ENCODE measurements around the gene CCDC78.

CCDC78 gene

GRCh38 chr16:709566-710499, 16.4 kb downstream of the CCDC78 start:
- DNase-seq = no peak

DNA sequence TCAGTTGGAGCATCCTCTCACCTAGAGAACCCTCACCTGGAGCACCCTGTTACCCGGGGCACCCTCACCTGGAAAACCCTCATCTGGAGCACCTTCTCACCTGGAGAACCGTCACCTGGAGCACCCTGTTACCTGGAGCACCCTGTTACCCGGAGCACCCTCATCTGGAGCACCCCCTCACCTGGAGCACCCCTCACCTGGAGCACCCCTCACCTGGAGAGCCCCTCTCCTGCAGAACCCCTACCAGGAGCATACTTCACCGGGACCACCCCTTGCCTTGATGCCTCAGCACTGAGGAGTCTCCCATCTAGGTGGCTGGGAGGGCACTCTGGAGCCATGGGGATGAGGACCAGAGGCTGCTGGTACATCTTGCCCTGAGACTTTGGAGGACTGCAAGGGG, 17.3 kb downstream of the CCDC78 start:
- no peak for DNase-seq

- DNase-seq = no peak
These were observed 18.2 kb downstream of the CCDC78 start for GRCh38 chr16:708019-708418.

GRCh38 chr16:707062-707538, 19.1 kb downstream of the CCDC78 start:
- DNase-seq = no peak

GRCh38 chr16:706189-707061, 19.8 kb downstream of the CCDC78 start:
- DNase-seq = no peak

DNA sequence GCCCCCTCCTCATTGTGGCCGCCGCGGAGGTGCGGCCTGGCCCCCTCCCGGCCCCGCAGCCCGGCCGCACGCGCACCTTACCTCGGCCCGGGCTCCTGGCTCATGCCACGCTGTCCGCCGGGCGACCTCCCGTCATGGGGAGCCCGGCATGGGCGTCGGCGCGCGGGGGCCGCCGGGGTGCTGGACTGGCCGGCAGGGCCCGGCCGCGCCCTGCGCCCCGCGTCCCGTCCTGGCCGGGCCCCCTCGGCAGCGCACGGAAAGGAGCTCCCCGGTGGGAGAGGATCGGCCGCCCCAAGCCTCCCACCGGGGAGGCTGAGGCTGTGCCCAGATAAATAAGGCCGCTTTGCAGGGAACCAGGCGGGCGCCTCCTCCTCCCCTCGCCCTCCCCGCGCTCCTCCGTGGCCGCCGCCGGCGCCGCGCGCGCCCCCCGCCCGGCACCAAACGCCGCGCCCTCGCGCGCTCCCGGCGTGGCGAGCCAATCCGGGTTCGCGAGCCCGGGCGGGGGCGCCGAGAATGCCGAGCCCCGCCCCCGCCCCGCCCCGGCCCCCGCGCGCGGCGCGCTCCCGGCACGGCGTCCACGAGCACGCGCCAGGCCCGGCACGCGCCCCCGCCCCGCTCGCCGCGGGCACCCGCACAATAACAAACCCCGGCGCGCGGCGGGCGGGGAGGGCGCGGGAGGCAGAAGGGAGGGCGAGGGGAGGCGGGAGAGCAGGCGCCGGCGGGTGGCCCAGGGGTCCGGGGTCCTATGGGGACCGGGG, 20.6 kb downstream of the CCDC78 start, which contains the start of gene FBXL16:
Gene FBXL16 (minus strand): TSS at position 371 of the 758 bp plus-strand sequence. CDS start 8,396 bp downstream, outside the sequence.
- no peak for DNase-seq

- DNase-seq = no peak
These were observed 21.5 kb downstream of the CCDC78 start for GRCh38 chr16:704552-705380.

DNA sequence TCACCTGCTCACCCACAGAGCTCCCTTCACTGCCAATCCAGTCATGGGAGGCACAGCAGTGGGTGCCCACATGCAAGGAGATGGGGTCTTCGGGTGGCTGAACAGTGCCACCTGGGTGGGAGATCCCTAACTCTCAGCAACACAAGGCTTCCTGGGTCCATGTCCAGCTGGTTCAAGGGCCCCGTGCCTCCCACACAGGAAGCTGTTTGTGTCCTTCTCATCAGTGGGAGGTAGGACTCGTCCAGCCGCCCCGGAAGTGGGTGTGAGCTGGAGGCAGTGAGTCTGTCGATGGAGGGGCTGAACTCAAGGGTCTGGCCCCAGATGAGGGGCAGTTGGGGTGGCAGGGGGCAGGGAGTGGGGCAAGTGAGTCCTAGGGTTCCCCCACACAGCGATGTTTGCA, 22.2 kb downstream of the CCDC78 start:
- no peak for DNase-seq

DNA sequence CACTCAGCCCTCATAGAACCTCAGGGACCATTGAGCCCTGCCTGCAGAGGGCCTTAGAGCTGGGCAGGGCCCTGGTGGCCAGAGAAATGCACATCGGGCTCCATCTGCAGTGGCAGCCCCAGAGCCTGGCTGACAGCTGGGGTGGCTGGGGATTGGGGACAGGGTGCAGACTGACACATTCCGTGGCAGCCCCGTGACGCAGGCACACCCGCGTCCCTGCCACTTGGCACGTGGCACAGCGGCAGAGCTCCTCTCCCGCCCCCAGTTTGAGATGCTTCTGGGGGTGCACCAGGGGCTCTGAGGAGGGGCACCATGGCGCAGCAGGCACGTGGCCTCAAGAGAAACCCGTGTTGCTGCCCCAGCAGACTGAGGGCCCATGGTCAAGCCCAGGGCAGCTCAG, 22.8 kb downstream of the CCDC78 start:
- DNase-seq = no peak

DNA sequence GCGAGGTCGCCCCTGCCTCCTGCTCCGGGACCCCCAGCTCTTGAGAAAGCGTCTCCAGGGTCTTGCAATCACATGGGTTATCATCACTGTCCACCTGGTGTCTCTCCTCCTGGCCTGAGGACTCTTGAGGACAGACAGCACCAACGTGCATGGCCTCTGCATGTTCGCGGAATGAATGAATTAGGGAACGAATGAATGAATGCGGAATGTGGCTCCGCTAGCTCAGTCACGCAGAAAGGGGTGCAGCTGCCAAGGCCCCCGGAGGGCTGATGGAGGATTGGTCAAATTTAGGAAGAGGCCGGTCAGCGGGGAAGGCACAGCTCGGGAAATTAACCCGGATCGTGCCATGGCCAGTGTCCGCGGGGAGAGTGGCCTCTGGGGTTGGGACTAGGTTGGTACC, 23.9 kb downstream of the CCDC78 start:
- DNase-seq = no peak

- DNase-seq = peak in 3 of 5 experiments; percentile 30 to 40 (median 36)
These were observed 25.3 kb downstream of the CCDC78 start for GRCh38 chr16:700684-701584.

DNA sequence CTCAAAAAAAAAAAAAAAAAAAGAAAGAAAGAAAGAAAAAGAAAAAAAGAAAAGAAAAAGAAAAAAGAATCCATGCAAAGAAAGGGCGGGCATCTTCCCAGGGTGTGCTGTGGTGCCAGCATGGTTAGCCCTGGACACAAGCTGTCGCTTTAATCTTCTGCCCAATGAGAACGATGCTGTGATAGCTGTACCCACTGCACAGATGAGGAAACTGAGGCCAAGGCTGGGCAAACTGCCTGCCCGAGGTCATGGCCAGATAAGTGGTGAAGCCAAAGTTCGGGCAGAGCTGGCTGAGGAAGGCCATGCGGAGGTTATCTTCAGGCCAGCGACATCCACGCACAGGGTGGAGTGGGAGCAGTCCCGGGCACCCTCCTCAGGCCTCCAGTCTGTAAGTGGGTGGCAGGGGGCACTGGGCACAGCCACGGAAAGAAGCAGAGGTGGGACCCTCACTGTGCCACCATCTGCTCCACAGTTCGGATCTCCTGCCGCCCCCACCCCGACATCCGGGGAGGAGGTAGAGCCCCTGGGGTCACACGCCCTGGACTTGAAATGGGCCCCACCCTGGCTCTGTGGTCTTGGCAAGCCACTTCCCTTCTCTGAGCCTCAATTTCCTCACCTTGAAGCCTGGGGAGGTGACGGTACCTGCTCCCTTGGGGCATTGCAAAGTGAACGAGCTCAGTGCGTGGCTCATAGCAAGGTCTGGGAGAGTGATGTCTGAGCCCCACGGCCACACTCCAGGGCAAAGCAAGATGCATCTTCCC, 27.2 kb downstream of the CCDC78 start:
- no peak for DNase-seq

DNA sequence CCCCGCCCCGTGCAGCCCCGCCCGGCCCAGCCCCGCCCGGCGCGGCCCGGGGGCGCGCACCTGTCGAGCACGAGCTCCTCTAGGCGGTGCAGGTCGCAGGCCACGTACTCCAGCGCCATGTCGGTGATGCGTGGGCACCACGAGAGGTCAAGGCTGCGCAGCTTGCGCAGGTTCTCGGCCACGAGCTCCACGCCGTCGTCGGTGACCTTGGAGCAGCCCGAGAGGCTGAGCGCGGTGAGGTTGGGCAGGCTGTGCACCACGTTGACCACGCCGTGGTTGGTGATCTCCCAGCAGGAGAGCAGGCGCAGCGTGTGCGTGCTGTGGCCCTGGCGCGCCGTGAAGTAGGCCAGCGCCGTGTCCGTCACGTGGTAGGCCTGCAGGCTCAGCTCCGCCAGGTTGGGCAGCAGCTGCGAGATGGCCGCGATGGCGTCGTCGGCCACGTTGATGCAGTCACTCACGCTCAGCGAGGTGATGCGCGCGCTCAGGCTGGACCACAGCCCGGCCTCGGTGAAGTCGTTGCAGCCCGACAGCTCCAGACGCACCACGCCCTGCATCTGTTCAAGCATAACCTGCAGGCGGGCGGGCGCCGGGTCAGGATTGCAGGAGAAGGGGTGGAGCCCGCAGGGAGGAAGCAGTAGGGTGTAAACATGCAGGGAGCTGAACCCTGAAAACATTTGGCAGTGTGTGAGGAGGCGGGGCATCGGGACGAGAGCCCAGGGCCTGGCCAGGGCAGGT, 30.7 kb downstream of the CCDC78 start:
- DNase-seq = peak; percentile 45 to 71 (median 51)

DNA sequence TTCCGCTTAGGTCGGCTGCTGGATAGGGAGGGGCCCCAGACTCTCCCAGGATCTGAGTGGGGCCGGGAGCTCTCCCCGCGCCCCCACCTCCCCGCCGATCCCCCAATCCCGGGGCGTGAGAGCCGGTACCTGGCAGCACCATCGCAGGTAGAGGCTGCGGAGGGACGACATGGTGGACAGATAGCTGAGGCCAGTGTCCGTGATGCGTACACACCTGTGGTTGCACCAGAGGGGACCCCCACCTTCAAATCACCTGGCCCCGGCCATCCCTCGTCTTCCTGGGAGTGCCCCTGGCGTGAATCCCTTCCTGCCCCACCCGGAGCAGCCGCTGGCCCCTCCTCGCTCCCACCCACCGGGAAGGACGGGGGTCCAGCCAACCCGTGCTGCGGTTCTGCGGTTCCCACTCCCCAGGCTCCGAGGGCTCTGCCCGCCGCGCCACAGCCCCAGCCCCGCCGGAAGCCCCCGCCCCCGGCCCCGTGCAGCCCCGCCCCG, 31.3 kb downstream of the CCDC78 start:
- DNase-seq = no peak

GRCh38 chr16:694187-694862, 31.9 kb downstream of the CCDC78 start:
- no peak for DNase-seq

GRCh38 chr16:693766-694165, 32.5 kb downstream of the CCDC78 start:
- DNase-seq = peak in 1 of 5 experiments; percentile 31

DNA sequence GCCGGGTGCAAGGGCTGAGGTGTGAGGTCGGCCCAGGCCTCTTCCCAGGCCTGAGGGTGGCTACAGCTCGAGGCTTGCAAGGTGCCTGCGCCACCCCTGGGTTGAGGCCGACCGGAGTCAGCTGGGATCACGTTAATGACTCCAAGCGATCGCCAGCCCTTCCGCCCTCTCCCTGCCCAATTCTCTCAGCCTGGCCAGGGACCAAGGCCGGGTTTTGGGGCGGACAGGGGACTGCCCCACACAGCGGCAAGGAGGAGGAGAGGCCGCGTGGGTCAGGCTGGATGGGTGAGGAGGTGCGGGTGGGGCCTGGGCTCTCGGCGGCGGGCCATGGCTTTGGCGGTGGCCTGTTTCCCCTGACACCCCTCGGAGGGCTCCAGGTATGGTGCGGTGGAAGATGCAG, 32.9 kb downstream of the CCDC78 start:
- no peak for DNase-seq

All from T-helper 2 cell (primary cell).